Measurements from ENCODE around the gene ITPKB.
A peak's percentile ranks its signal among the peaks of the same experiment; 100 is the strongest.

DNA sequence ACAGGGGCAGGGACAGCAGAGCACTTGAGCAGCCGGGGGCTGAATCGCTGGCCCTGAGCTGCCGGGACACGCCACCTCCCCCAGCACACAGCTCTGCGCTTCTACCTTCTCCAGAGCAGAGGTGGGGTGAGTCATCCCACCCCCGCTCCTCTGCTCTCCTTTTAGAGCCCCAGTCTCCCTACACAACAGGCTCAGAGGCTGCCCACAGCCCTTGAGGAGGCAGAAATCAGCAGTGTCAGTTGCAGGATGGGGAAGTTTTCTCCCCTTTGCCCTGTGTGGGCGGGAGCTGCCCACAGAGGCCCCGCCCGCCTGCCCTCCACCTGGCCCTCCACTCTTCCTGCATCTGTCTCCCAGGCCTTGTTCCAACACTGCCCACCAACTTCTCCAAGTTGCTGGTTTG is 95.9 kb downstream of the ITPKB start:
- TF ChIP-seq, protein P1, sequence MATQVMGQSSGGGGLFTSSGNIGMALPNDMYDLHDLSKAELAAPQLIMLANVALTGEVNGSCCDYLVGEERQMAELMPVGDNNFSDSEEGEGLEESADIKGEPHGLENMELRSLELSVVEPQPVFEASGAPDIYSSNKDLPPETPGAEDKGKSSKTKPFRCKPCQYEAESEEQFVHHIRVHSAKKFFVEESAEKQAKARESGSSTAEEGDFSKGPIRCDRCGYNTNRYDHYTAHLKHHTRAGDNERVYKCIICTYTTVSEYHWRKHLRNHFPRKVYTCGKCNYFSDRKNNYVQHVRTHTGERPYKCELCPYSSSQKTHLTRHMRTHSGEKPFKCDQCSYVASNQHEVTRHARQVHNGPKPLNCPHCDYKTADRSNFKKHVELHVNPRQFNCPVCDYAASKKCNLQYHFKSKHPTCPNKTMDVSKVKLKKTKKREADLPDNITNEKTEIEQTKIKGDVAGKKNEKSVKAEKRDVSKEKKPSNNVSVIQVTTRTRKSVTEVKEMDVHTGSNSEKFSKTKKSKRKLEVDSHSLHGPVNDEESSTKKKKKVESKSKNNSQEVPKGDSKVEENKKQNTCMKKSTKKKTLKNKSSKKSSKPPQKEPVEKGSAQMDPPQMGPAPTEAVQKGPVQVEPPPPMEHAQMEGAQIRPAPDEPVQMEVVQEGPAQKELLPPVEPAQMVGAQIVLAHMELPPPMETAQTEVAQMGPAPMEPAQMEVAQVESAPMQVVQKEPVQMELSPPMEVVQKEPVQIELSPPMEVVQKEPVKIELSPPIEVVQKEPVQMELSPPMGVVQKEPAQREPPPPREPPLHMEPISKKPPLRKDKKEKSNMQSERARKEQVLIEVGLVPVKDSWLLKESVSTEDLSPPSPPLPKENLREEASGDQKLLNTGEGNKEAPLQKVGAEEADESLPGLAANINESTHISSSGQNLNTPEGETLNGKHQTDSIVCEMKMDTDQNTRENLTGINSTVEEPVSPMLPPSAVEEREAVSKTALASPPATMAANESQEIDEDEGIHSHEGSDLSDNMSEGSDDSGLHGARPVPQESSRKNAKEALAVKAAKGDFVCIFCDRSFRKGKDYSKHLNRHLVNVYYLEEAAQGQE (IDR thresholded peaks at IDR 0.05; ENCODE audit: insufficient replicate concordance, low read depth): no peak
- TF ChIP-seq, protein P2, sequence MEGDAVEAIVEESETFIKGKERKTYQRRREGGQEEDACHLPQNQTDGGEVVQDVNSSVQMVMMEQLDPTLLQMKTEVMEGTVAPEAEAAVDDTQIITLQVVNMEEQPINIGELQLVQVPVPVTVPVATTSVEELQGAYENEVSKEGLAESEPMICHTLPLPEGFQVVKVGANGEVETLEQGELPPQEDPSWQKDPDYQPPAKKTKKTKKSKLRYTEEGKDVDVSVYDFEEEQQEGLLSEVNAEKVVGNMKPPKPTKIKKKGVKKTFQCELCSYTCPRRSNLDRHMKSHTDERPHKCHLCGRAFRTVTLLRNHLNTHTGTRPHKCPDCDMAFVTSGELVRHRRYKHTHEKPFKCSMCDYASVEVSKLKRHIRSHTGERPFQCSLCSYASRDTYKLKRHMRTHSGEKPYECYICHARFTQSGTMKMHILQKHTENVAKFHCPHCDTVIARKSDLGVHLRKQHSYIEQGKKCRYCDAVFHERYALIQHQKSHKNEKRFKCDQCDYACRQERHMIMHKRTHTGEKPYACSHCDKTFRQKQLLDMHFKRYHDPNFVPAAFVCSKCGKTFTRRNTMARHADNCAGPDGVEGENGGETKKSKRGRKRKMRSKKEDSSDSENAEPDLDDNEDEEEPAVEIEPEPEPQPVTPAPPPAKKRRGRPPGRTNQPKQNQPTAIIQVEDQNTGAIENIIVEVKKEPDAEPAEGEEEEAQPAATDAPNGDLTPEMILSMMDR (IDR thresholded peaks at IDR 0.05; ENCODE audit: insufficient read depth, low read length): no peak
- TF ChIP-seq POLR2AphosphoS5 (IDR thresholded peaks at IDR 0.05; ENCODE audit: low read depth): peak; percentile 96
